RWPE1 (cell line): ENCODE data around the gene ADGRL3.

ENCODE experiments used
- CTCF ChIA-PET: fragments of 350-600 bp; sonication (Branson Sonifier 250); formaldehyde crosslinking; extraction: SDS; loops from one replicate; lab custom pipeline; 2021; lab: Yijun Ruan, JAX
- POLR2A ChIA-PET: fragments of 400-600 bp; formaldehyde crosslinking; extraction: SDS; loops from one replicate; lab custom pipeline; 2020; ENCODE audit warnings: antibody characterized with exemption; ENCODE audit not compliant: low non-redundant PET; lab: Yijun Ruan, JAX
- DNase-seq: peaks from one replicate; pipeline ENCODE4 v3.0.0; 2012; ENCODE audit warnings: low spot score
- H3K27ac ChIP-seq: fragments of 450-650 bp; 2 replicates; pipeline ENCODE4 v1.5.1; 2017
- TF ChIP-seq, protein P1 (sequence below): fragments of 450-650 bp; conservative IDR thresholded peaks from 2 replicates; pipeline ENCODE4 v1.5.1; 2017; ENCODE audit warnings: low read depth, mild to moderate bottlenecking

Gene ADGRL3

DNA sequence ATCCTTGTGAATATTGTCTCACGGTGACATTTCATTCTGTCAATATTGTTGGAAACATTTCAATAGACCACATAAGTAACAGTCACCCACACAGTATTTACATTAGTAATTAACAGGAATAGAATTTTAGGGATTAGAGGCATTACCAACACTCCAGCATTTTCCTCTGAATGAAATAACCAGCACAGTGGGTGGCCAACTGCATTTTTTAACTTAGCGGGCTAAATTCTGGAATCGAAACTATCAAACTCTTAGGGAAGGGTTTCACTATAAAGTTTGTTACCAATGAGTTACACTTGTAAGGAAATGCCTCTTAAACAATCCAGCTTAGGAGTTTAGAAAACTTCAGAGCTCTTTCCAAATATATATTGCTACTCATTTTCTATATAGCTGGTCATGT lies 403.0 kb downstream of the ADGRL3 start:
- TF ChIP-seq, protein P1, sequence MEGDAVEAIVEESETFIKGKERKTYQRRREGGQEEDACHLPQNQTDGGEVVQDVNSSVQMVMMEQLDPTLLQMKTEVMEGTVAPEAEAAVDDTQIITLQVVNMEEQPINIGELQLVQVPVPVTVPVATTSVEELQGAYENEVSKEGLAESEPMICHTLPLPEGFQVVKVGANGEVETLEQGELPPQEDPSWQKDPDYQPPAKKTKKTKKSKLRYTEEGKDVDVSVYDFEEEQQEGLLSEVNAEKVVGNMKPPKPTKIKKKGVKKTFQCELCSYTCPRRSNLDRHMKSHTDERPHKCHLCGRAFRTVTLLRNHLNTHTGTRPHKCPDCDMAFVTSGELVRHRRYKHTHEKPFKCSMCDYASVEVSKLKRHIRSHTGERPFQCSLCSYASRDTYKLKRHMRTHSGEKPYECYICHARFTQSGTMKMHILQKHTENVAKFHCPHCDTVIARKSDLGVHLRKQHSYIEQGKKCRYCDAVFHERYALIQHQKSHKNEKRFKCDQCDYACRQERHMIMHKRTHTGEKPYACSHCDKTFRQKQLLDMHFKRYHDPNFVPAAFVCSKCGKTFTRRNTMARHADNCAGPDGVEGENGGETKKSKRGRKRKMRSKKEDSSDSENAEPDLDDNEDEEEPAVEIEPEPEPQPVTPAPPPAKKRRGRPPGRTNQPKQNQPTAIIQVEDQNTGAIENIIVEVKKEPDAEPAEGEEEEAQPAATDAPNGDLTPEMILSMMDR = no peak
- no peak for DNase-seq
- no peak overlapping the region for H3K27ac ChIP-seq
- ChIA-PET POLR2A (no interaction called here), CTCF (no interaction called here)

GRCh38 chr4:61604054-61604453 lies 403.9 kb downstream of the ADGRL3 start:
- POLR2A ChIA-PET = no interaction called here

GRCh38 chr4:61605984-61606383 lies 405.9 kb downstream of the ADGRL3 start:
- TF ChIP-seq, protein P1 = no peak
- ChIA-PET CTCF (no interaction called here), POLR2A (no interaction called here)
- H3K27ac ChIP-seq = no peak overlapping the region
- no peak for DNase-seq

More at GRCh38 chr4:61604054-61604453, 403.9 kb downstream of the ADGRL3 start:
- TF ChIP-seq, protein P1 = no peak
- no peak for DNase-seq
- no peak overlapping the region for H3K27ac ChIP-seq
- CTCF ChIA-PET = interaction anchor here (0.6 kb wide), 1 partner anchor 471 kb away, joined by 3 read pairs; no protein-coding TSS in a partner anchor

DNA sequence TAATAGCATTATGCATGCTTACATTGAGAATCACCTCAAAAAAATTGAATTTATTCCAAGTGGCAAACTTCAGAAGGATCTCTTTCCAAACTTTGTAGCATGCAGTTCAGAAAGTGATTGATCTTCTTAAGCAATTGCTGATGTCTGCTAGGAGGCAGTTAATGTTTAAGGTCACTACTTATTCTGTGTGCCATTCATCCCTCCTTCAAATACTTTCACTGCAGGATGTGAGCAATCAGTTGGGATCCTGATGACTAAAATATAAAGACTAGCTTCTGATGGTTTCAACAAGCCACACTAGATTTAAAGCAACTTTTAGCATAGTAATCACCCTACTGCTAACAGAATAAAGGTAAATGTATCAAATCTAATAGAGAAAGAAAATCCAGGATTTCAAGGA lies 414.1 kb downstream of the ADGRL3 start:
- TF ChIP-seq, protein P1 = no peak
- H3K27ac ChIP-seq = no peak overlapping the region
- CTCF ChIA-PET = no interaction called here
- POLR2A ChIA-PET = no interaction called here
- DNase-seq = peak; percentile 13

DNA sequence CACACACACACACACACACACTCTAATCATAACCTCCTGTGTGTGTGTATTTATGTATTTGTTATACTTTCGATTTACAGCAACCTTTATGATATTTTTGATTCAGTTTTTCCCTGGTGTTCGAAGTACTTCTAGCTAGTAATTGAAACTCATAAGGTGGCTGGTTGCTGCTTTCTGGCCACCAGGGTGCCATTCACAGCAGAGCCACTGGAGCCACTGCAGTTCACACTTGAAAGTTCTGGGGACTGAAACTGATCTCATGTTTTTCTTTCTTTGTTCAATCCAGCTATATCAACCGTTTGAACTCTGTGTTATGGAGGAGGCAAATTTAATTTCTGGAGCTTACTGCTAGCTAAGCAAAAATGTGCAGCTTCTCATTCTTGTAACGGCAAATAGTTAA lies 419.4 kb downstream of the ADGRL3 start:
- CTCF ChIA-PET = interaction anchor here (0.5 to 0.7 kb wide), 3 partner anchors 38 to 393 kb away, joined by 3 to 4 read pairs (median 3); no protein-coding TSS in a partner anchor
- POLR2A ChIA-PET = no interaction called here
- TF ChIP-seq, protein P1 = no peak
- no peak overlapping the region for H3K27ac ChIP-seq
- DNase-seq = no peak

- CTCF ChIA-PET = no interaction called here
- no peak for DNase-seq
- TF ChIP-seq, protein P1 = no peak
- POLR2A ChIA-PET = no interaction called here
- H3K27ac ChIP-seq = no peak overlapping the region
Measured at GRCh38 chr4:61628282-61628681, 428.2 kb downstream of the ADGRL3 start.
